COR-L47 (cell line): ENCODE measurements around the gene VGLL4.
"Not testable (repeated sequence)": the region's sequence is repeated elsewhere in the genome, so short reads cannot be mapped to it uniquely, and the experiment has no call there.

ENCODE experiments used
- DNase-seq: peaks from one replicate; lab custom pipeline; 2025; lab: John Stamatoyannopoulos, UW

VGLL4 gene

GRCh38 chr3:11606090-11606784 lies 37.5 kb downstream of the VGLL4 start:
- DNase-seq: no peak

GRCh38 chr3:11605398-11605797 lies 38.3 kb downstream of the VGLL4 start:
- no peak for DNase-seq

GRCh38 chr3:11604139-11604892 lies 39.4 kb downstream of the VGLL4 start:
- DNase-seq: no peak

- no peak for DNase-seq
Measured at GRCh38 chr3:11603628-11604027, 40.1 kb downstream of the VGLL4 start.

- no peak for DNase-seq
Measured at GRCh38 chr3:11602886-11603527, 40.7 kb downstream of the VGLL4 start.

GRCh38 chr3:11602239-11602840 lies 41.4 kb downstream of the VGLL4 start:
- DNase-seq: no peak

- no peak for DNase-seq
Measured at GRCh38 chr3:11601446-11602238, 42.1 kb downstream of the VGLL4 start.

DNA sequence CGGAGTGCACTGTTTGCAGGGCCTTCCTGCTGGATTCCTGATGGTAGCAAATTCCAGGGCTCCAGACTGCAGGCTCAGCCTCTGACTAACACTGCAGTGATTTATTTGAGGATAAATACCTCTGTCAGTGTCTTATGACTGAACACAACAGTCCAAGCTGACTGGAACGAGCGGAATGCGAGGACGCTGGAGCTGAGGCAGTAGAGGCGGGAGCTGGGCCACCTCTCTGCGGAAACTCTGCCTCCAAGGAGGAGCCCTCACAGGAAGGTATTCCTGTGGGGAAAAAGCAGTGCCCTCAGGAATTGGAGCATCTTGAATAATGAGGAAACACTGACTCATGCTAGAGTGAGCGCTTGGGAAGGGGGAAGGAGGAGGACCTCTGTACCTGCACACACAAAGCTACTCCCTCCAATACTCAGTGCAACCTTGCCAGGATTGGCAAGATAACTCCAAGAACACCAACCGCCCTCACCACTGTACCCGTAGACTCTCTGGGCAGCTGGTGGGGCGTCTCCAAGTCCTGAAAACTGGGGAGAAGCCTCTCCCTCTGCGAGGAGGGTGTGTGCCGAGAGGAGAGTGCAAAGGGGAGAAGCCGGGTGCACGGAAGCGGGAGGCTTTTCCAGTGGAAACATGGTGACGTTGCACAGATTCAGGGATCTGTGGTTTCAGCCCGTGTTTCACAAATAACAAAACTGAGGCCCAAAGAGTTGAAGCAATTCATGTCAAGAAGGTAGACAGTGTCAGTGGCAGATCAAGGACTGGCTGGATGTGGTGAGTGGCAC lies 43.0 kb downstream of the VGLL4 start:
- DNase-seq: no peak

DNA sequence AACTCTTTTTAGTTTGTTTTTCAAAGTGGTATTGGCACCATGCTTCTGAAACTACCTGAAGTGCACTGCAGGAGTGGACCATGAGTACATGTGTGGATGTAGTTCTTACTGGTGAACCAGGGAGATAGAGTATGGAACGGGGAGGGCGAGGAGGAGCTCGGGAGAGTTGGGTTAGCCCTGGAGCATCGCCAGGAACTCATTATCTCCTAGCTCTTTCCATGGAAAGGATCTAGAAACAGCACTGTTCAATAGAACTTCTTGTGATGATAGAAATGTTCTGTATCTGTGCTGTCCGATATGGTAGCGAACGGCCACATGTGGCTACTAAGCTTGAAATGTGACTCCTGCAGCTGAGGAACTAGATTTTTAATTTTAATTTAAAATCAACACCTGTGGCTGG lies 47.3 kb downstream of the VGLL4 start:
- peak; percentile 33 for DNase-seq

DNA sequence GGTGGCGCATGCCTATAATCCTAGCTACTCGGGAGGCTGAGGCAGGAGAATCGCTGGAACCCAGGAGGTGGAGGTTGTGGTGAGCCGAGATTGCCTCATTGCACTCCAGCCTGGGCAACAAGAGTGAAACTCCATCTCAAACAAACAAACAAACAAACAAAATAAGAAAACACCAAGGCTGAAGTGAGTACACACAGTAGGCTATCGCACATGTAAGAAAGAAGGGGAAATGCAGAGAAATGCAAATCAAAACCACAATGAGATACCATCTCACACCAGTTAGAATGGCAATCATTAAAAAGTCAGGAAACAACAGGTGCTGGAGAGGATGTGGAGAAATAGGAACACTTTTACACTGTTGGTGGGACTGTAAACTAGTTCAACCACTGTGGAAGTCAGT lies 48.7 kb downstream of the VGLL4 start:
- DNase-seq: not testable (repeated sequence)

DNA sequence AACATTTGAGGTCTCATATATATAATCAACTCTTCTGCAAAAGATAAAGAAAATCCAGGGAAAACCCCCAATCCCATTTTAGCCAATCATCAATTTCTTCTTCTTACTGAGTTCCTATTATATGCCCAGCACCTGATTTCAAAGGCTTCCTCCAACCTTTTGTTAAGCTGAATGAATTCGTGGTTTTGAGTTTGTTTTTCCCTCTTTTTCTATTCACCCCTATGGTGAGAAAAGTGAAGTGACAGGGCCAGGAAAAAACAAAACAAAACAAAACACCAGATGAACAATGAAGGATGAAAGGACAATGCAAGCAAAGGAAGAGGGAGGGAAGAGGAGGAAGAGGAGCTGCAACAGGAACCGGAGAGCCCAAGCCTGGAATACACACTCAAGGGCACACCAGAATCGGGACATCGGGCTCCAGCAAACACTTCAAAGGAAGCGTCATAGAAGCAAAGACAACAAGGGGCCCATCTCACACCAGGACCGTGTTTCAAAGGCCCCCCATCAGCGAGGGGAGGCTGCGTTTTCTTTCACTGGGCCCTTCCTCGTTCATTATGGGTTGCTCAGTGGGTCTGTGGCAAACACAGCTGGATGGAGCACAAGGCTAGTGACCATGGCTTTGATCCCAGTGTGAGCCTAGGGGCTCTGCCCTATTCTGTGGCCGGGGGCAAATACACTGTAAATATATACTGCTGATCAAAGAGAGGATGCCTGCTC lies 50.2 kb downstream of the VGLL4 start:
- DNase-seq: no peak

DNA sequence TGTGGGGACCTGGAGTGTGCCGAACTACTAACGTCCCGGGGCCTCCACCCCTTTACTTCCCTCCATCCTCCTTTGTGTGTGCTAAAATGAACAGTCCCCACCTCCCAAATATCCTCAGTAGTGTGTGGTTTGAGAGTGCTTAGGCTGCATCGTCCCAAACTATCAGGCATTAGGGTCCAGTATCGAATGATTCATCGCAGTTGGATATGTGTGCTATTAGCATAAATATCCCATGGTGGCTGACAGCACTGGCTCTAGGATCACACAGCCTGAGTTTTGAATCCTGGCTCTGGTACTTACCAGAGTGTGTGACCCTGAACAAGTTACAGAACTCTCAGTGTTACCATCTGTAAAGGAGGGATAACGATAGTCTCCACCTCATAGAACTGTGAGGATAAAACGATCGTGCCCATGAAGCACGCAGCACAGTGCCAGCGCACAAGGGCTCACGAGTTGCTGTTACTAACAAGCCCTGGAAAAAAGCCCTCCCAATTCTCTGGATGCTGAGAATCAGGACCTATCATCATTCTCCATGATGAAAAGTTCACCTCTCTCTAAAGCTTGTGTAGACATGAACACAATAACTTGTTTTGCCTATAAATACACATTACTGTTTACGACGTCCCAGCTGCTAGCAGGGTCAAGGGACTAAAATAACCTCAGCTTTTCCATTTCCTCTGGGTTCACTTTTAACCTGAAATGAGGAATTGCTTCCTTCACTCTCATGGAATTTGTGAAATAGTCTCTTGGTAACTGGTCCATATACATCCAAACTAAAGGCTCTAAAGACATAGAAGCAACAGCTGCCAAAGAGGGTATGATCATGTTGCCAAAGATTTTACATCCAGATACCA lies 51.0 kb downstream of the VGLL4 start:
- no peak for DNase-seq

GRCh38 chr3:11591391-11592282 lies 52.1 kb downstream of the VGLL4 start:
- DNase-seq: no peak

GRCh38 chr3:11591002-11591355 lies 52.7 kb downstream of the VGLL4 start:
- DNase-seq: no peak

DNA sequence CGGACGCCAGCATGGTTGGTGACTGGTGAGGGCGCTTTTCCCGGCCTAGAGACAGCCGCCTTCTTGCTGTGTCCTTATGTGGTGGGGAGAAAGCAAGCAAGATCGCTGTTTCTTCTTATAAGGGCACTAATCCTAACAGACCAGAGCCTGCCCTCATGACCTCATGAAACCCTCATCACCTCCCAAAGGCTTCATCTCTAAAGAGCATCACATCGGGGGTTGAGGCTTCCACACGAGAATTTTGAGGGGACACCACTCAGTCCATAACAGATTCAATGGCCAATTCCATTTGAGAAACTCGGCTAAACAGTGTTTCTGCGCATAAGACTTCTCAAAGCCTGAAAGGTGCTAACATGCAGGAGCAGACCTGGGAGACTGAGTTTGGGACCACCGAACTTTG lies 54.0 kb downstream of the VGLL4 start:
- DNase-seq: no peak

- no peak for DNase-seq
Measured at GRCh38 chr3:11588755-11589154, 55.0 kb downstream of the VGLL4 start.

DNA sequence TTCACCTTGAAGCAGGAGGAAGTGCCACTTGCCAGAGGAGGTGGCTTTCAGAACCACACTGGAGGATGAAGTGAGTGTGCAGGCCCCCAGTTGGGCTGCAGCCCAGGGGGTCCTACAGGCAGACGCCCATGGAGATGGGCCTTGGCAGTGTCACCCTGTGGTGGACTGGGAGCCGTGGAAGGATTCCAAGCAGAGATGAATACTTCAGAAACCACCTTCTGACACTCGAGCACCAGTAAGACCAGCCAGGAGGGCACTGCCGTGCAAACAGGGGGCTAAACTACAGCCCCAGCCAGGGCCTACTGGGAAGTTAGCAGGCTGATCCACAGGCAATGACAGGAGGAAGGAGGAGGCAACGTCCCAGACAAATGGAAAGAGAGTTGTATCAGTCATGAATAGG lies 55.4 kb downstream of the VGLL4 start:
- no peak for DNase-seq

DNA sequence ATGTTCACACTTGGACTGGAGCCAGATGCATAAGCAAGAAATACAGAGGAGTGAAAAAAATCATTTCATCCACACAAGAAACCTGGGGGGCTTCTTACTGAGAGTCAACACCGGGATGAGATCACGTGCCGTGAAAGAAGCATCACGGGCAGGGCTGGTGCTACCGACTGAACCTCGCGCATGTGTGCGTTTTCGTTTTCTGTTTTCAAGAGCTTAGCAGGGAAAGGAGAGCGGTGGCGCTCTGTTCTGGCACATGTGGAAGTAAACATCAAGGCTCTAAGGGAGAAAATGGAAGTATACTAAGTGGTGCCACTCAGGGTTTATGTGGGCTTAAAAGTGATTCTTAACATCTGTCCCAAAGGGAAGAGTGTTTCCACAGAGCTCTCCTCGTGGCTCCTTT lies 55.9 kb downstream of the VGLL4 start:
- DNase-seq: no peak

DNA sequence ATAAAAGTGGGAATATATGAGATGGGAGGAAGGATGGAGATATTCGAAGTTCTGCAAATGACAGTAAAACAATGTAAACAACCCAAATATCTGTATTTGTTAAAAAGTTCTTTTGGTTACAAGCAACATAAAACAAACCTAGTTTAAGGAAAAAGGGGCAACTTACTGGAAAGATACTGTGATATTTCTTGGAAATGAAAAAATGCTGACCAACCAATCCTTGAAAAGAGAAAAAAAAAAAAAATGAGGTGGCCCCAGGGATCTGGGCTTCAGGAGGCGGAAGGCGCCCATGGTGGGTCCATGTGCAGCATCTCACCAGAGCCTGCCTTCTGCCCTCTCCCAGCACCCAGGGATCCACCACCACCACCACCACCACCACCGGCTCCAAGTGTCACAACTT lies 59.1 kb downstream of the VGLL4 start:
- no peak for DNase-seq
